SH-SY5Y (cell line): Measurements from ENCODE around the gene MAPK12.
A peak's percentile ranks its signal among the peaks of the same experiment; 100 is the strongest.

Experiments
- GATA2 ChIP-seq: IDR thresholded peaks from 2 replicates; pipeline ENCODE4 v1.6.1; 2011; ENCODE audit warnings: mild to moderate bottlenecking, low read depth, low read length
- GATA3 ChIP-seq: IDR thresholded peaks from 2 replicates; pipeline ENCODE4 v1.6.1; 2011; ENCODE audit warnings: low read depth, mild to moderate bottlenecking, low read length, moderate library complexity

MAPK12 gene

GRCh38 chr22:50303848-50304527, 42.5 kb upstream of the MAPK12 start:
- TF ChIP-seq GATA3 = no peak
- no peak for TF ChIP-seq GATA2

- TF ChIP-seq GATA3 (no peak), GATA2 (no peak)
These were observed 42.0 kb upstream of the MAPK12 start for GRCh38 chr22:50303515-50303847.

GRCh38 chr22:50302564-50302963, 41.1 kb upstream of the MAPK12 start:
- no peak for TF ChIP-seq GATA3
- no peak for TF ChIP-seq GATA2

- no peak for TF ChIP-seq GATA3
- TF ChIP-seq GATA2 = no peak
These were observed 40.6 kb upstream of the MAPK12 start for GRCh38 chr22:50302041-50302541.

- TF ChIP-seq GATA3 = no peak
- TF ChIP-seq GATA2 = peak; percentile 20; the same call in 1 of the 2 replicates
These were observed 40.1 kb upstream of the MAPK12 start for GRCh38 chr22:50301581-50301991.

- no peak for TF ChIP-seq GATA2
- TF ChIP-seq GATA3 = no peak
These were observed 39.3 kb upstream of the MAPK12 start for GRCh38 chr22:50300620-50301257.

GRCh38 chr22:50299785-50300619, 38.5 kb upstream of the MAPK12 start:
- TF ChIP-seq GATA3 (no peak), GATA2 (no peak)

- no peak for TF ChIP-seq GATA3
These were observed 37.7 kb upstream of the MAPK12 start for GRCh38 chr22:50298937-50299784.

GRCh38 chr22:50298266-50298637, 36.8 kb upstream of the MAPK12 start:
- TF ChIP-seq GATA3 = no peak
- no peak for TF ChIP-seq GATA2

GRCh38 chr22:50297510-50298265, 36.2 kb upstream of the MAPK12 start:
- TF ChIP-seq GATA3 = no peak
- TF ChIP-seq GATA2 = no peak

GRCh38 chr22:50296658-50297490, 35.4 kb upstream of the MAPK12 start:
- no peak for TF ChIP-seq GATA3
- no peak for TF ChIP-seq GATA2

GRCh38 chr22:50294319-50294656, 32.8 kb upstream of the MAPK12 start:
- no peak for TF ChIP-seq GATA3
- TF ChIP-seq GATA2 = no peak
